ENCODE results near the gene ASAP2.

Gene ASAP2

DNA sequence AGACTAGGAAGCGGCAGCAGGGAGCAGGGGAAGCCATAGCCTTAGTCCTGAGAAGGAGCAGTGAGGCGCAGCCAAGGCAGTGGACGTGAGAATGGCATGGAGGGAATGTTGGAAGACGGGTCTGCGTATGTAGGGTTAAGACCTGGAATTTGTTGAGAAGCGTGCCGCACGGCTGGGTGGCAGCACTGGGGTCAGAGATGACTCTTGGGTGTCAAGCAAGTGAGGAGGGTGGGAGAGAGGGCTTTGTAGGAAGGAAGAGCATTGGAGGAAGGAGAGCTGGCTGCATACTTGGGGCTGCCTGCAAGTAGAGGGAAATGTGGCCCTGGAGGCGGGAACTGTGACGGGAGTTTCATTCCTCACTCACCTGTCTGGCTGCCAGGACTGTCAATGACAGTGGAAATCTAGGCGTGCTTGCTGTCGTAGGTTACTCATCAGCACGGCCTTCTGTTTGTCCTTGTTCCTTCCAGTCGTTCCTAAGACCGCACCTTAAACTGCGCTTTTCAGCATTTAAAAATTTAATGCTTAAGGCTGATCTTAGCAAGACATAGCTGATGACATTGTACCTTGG lies 108.8 kb downstream of the ASAP2 start:
- no peak for DNase-seq

DNA sequence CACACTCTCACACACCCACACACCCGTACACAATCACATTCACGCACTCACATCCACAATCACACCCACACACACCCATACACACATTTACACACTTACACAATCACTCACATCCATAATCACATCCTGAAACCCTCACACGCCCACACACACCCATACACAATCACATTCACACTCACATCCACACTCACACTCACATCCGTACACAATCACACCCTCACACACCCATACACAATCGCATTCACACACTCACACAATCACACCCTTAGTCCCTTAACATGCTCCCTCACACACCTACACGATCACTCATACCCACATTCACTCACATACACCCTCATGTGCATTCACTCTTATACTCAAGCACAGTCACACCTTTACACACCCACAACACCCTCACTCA lies 110.9 kb downstream of the ASAP2 start:
- DNase-seq = no peak

DNA sequence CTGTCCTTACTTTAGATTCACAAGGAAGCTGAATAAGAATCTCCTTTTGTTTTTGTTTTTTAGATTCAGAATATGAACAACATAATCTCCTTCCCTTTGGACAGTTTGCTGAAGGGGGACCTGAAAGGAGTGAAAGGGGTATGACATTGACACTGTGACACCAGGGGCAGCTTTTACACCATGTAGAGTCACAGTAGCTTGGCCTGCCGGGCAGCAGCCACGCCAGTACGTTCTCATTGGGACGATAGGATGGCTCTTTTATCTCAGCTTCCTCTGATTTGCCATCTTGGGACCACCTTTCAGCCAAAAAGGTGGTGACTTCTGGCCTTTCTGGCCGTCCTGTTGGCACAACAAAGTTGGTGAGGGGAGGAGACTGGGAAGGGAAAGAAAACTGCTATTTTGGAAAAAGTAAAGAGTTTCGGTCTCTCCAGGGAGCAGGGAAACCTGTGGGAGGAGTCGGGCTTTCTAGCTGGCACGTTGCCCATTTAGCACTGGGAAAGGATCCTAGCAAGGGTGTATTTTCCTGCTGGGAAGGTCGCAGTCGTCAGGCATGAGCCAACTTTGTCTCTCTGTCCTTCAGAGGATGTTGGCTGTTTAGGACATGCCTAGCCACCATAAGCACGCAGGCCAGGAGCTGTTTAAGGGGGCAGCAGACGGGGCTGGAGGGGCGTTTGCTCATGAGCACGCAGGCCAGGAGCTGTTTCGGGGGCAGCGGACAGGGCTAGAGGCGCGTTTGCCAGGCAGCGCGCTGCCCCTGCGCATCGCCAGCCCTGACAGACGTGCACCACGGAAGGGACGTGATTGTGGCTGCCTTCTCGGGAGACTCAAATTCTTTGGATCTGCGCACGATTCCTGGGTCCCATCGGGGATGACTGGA lies 112.1 kb downstream of the ASAP2 start:
- peak in 5 of 56 donors; percentile 10 to 32 (median 22) for DNase-seq

DNA sequence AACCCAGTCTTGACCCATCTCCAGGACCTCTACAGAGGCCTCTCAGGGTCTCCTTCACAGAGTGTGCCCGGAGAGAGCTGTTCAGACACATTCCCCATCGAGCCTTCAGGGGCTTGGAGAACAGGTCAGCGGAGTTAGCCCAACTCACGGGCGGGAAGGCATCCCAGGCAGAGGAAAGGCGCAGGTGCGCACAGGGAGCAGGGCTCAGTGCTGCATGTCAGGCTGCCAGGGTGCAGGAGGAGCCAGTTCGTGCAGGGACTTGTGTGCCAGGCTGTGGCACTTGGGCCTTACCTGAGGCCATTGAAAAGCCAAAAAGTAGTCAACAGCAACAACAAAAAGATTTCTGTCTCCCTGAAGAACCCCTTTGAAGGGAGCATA lies 112.7 kb downstream of the ASAP2 start:
- no peak for DNase-seq

DNA sequence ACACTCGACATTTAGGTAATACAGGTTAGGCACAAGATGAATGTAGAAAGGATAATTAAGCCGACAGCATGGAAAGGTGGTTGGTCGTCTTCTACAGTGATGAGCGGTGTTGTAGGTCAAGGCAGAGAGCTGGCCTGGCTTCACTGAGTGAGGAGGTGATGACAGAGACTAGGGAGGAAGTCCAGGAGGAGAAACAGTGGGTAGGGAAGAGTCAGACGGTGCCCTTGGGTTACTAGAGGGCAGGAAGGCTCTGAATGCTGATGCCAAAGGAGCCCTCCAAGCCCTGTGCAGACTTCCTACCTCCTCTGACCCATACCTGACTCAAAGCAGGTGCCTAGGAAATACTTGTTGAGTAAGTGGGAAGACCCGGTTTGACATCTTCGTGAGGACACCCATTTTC lies 116.0 kb downstream of the ASAP2 start:
- no peak for DNase-seq

DNA sequence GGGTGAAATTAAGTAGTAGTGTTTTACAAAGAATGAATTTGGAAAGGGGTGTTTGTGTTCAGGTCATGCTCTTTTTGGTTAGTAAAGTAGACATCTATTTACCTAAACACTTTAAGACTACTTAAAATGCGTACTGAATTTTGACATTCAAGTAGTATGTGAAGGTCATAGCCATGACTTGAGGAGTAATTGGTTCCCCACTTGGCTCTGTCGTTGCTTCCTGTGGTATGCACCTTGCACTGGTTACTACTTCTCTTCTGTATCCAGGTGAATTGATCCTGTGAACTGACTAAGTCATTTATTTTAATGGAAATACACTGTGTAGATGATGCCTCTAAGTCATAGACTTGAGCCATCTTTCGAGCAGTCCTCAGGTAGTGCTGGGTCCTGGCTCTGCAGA lies 118.8 kb downstream of the ASAP2 start:
- no peak for DNase-seq

DNA sequence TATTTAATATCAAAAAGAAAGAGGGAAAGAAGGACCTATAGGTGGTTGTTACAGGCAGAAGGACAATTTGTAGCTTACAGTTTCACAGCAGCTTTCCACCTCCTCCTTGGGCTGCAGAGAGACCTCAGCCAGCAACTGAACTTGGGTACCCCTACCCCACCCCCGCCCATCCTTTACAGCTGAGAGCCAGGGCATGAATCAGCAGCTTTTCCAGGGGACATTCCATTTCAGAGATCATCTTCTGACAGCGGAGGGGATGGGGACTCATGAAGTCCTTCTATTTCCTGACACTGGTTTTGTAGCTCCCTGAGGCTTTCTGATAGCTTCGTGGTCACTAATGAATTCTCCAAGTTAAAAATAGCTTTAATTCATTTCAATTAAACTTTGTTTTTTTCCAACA lies 120.4 kb downstream of the ASAP2 start:
- no peak for DNase-seq

DNA sequence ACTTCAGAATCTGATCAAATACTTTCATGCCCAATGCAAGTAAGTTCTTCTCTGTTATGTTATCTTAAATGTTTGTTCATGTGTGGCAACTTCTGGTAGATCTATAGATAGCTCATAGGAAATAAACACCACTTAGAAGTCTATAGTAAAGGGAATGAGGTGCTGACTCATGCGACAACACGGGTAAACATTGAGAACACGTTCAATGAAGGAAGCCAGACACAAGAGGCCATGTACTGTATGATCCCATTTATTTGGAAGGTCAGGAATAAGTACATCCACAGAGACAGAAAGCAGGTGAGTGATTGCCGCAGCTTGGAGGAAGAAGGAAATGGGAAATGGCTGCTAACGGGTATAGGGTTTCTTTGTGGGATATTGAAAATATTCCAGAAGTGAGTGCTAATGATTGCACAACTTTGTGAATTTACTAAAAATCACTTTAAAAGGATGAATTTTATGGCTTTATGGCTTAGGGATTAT lies 121.3 kb downstream of the ASAP2 start:
- DNase-seq = no peak

DNA sequence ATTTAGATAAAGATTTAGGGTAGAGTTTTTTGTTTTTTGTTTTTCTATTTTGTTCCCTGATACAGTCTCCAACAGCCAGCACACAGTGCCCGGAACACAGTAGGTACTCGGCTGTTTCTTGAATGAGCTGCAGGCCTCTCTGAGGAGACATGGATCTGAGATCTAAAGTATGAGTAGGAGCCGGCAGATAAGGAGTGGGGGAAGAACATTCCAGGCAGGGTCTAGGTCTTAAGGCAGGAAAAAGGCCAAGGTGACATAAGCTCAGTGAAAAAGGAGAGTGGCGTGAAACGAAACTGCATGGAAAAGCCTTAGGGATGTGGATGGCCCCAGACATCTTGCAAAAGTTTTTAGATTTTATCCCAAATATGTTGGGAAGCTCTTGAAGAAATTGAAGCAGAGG lies 122.3 kb downstream of the ASAP2 start:
- DNase-seq = no peak

DNA sequence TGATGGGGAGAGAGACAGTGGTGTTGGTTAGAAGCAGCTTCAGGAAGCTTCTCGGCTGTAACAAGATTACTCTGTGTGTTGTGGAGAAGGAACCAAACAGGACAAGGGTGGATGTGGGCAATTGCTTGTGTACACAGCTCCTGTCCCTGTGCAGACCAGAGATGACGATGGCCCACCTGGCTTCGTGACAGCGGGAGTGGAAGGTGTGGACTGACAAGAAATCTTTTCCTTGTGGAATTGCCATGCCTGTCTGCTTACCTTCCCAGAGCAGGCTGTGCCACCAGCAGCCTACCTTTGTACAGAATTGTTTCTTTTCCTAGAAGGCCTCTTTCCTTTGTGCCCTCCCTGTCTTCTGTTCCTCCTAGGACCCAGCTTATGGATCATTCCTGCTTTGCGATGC lies 122.9 kb downstream of the ASAP2 start:
- DNase-seq = no peak

DNA sequence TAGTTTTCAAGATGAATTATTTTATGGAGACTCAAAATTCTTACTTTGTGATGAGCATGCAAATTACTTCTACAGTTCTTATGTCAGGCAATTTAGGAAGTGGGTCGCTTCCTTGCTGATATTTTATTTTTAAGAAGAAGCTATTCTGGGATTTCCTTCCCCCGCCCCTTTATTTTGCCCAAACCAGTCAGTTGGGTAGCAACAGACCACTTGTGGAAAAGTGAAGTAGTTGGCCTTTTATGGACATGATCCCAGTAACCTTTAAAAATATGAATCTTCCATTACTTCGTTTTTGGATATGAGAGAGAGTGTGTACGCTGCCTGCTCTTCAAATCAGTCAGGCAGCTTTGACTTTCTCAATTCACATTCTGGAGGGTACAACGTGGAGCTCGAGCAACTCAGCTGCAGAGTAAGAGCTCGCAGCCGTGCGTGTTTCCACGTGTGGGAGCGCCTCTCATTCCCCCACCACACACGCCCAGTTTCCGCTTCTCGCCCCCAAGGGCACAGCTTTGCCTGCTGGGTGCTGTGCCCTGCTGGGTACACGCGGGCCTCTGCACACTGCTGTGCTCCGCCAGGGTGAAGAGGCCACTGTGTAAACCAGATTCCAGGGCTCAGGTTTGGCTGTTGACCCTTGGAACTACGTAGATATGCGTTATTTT lies 124.1 kb downstream of the ASAP2 start:
- DNase-seq = no peak

DNA sequence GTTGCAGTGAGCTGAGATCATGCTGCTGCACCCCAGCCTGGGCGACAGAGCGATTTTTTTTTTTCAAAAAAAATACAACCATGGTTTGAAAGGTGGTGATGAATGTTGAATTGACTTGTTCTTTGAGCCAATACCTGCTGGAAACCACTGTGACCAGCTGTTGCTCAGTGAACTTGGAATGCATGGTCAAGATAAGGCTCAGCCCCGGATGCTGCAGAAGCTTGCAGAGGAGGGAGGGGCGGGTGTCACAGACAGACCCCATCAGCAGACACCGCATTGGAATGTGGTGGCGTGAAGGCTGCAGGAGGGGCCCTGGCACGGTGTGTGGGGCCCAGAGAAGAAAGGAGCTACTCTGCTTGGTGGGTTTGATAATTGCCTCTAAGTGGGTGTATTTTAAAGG lies 125.1 kb downstream of the ASAP2 start:
- DNase-seq = no peak

DNA sequence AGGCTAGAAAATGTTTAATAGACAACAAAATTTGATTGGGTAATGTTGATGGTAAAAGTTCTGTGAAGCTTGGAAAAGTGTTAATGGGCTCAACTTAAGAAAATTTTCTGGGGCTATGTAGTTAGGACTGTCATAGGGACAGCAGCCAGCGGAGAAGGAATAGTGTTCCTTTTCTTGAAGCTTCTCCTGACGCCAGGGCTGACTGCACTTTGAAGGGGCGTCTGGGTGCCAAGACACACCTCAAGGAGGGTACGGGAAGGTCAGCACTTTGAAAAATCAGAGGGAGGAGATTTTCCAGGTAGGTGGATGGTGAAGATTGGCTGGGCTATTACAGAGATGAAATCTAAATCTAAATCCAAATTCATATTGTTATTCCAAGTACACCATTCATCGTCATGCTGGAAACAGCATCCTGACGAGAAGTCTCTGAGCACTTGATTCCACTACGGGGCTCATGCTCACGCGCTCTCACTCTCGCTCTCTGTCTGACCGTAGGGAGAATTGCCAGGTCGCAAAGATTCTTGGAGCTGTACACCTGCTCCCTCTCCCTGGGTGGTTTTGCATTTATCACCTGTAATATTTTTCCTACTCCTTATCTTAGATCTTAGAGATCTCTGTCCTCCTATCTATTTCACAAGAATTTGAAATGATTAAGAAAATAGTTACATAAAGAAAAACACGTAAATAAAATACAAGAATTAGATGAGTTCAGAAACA lies 125.7 kb downstream of the ASAP2 start:
- no peak for DNase-seq

DNA sequence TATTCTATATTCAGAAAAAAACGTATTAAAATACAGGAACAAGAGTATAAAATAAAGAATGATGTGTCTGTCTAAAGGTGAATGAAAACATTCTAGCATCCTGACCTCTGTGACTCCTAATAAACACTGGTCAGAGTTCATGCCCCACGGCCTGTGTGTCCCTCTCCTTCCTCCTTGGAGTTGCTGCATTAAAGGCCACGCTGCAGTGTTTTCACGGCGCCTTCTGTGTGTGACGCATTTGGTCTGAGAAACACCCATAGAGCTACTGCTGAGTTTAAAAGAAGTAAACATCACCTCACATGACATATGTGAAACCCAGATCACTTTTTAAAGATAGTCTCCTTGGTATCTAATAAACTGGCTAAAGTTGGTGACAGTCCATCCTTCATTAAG lies 126.2 kb downstream of the ASAP2 start:
- no peak for DNase-seq

DNA sequence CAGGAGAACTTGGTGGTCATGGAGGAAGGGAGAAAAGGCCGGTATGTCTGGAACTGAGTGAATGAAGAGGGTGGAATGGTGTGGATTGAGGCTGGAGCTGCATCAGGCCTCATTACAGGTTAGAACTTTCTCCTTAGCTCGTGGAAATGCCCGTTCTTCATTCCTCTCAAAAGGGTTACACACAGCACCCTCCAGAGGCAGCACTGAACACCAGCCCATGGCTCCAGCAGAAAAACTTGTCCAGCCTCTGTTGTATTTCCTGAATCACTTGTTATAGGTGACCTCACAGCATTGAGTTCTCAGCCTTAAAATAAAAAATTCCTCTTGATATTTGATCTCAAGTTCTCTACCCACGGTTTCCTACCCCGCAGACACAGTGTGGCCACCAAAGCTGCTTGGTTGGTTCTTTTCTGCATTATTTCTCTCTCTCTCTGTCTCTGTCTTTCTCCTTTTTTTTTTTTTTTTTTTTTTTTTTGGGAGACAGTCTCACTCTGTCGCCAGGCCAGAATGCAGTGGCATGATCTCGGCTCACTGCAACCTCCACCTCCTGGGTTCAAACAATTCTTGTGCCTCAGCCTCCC lies 127.1 kb downstream of the ASAP2 start:
- peak in 18 of 56 donors; percentile 13 to 67 (median 24) for DNase-seq

DNA sequence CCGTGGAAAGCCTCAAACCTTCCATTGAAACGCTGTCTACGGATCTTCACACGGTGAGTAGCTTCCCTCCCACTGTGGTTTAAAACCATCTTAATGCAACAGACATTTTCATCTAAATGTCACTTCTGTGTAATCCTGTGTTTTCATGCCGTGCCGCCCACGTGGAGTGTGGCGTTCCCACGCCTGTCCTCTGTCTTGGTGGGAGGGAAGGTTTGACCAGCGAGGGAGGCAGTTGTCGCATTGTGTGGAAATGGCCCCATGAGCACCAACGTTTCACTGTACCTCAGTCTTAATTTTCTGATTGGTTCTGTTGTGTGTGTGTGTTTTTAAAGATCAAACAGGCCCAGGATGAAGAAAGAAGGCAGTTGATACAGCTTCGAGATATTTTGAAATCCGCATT lies 128.1 kb downstream of the ASAP2 start:
- peak in 1 of 56 donors; percentile 8 for DNase-seq

DNA sequence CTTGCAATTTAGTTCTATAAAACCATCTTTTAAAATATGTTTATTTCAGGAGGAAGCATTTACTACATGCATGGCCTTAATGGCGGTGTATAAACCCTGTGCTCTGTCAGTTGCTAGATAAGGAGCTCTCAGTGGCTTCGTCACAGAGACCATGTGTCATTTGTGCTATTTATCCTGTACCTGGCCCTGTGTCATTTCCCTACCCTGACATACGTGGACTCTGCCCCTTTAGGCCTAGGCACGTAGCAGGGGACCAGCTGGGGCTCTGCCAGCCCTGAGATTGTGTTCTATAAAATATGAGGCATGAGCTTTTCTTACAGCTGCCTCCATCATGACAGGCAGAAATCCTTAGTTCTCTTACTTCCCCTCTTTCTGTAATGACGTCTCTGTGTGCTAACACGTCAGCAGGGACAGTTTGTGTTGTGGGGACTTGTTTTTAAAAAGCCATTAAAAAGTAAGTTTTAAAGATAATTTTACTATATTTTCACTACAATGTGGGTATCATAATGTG lies 128.8 kb downstream of the ASAP2 start:
- no peak for DNase-seq

DNA sequence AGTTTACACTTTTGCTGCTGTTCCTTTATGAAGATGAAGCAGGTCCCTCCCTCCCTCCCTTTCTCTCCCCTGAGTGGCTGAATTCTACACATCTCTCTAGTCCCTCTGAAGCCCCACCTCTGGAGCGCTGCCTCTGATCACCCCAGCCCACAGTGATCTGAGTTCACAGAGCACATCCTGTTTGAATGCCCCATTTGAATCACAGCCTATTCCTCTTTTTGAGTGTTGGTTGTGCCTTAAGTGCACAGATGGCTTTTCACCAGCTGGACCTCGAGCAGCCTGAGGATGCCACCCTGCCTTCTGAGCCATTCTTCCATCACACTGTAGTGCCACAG lies 129.6 kb downstream of the ASAP2 start:
- no peak for DNase-seq

DNA sequence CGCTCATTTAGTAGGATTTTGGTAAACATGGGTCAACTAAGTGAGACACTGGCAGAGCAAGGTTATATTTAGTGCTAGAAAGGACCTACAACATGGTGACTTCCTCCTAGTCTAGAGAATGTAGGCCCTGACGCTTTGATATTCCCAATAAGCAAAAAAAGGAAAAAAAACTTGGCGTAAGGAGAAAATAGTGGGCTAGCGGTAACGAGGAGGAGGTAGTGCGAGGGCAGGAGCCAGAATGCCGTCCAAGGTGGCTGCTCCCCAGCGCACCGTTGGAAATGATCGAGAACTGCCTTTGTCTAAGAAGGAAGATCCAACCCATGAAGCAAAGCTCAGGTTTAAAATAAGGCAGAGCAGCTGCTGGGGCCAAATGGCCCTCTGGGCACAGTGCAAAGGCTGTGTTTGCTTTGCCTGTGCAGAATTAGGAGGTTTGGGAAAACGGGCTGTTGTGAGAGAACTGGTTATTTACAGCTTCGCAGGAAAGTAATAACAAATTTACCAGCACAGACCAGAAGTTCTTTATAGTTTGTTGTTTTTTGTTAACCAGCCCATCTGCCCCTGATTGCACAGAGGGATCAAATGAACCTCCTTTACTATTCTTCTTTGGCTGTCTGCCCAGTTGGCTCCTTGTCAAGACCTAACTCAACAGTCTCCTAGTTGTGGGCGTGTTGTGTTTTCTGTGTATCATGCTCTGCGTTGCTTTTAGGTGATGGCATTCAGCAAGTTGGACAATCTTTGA lies 130.1 kb downstream of the ASAP2 start:
- peak in 9 of 56 donors; percentile 9 to 84 (median 30) for DNase-seq

DNA sequence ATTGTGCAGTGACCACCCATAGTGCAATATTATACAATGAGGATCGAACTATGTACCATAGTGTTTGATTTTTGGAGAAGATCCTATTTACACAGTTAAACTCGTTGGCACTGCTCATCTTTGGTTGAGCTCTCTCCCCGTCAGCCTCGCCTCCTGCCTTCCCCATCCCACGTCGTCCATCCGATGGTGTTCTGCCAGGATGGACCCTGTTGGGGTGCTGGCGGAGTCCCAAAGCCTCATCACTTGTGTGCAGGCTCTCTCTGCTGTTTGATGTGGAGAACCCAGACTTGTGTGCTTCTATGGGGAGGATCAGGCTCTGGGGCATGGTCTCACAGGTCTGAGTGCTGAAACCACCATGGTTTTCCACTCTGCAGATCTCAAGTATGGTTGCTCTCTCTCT lies 131.3 kb downstream of the ASAP2 start:
- no peak for DNase-seq

Data from amygdala (tissue), 56 donors.